C4-2B (cell line): Measurements from ENCODE around the gene SH2D6.

Experiments
- H3K27ac ChIP-seq: fragments of 450-650 bp; 2 replicates; pipeline ENCODE4 v1.5.1; 2017
- ZFX ChIP-seq: fragments of 450-650 bp; IDR thresholded peaks from 2 replicates; pipeline ENCODE4 v1.6.1; 2017
- TF ChIP-seq, protein P1 (sequence below): fragments of 450-650 bp; conservative IDR thresholded peaks from 2 replicates; pipeline ENCODE4 v1.5.1; 2017; ENCODE audit warnings: mild to moderate bottlenecking

The SH2D6 gene

DNA sequence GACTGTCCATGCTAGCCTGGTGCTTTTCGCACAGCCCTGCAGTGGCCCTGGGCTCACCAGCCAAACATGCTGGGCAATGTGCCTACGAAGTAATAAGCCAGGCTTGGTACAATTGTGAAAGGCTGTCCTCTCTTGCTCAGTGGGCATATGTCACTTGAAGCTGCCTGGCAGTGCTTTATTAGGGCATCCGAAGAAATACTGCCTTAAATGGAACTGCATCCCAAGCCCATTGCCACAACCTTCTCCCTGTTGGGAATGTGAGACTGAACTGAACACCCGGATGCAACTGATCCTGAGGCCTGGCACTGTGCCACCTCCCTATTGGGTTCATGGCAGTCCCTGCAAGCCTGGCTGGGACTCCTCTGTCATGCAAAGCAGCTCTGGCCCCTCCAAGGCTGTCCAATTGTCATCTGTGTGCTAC lies 24.2 kb upstream of the SH2D6 start:
- peak overlapping the region; percentile 82 for H3K27ac ChIP-seq
- TF ChIP-seq ZFX = no peak
- TF ChIP-seq, protein P1, sequence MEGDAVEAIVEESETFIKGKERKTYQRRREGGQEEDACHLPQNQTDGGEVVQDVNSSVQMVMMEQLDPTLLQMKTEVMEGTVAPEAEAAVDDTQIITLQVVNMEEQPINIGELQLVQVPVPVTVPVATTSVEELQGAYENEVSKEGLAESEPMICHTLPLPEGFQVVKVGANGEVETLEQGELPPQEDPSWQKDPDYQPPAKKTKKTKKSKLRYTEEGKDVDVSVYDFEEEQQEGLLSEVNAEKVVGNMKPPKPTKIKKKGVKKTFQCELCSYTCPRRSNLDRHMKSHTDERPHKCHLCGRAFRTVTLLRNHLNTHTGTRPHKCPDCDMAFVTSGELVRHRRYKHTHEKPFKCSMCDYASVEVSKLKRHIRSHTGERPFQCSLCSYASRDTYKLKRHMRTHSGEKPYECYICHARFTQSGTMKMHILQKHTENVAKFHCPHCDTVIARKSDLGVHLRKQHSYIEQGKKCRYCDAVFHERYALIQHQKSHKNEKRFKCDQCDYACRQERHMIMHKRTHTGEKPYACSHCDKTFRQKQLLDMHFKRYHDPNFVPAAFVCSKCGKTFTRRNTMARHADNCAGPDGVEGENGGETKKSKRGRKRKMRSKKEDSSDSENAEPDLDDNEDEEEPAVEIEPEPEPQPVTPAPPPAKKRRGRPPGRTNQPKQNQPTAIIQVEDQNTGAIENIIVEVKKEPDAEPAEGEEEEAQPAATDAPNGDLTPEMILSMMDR = no peak

DNA sequence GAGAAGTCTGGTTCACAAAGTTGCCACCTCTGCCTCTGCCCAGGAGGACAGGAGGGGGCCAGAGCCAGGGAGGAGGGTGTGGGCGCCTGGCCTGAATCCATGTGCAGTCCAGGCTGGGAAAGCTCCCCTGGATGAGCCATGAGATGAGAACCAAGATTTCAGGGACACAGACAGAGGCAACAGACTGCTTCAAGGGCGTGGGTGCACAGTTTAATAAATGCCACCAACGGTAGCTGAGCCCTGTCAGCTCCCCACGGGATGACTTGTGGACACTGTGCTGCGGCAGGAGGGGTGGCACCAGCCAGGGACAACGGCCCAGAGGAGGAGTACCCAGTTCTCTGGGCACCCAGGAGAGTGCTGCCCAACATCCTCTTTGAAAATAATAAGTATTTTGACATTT lies 23.5 kb upstream of the SH2D6 start:
- peak overlapping the region; percentile 82 for H3K27ac ChIP-seq
- TF ChIP-seq ZFX = no peak
- TF ChIP-seq, protein P1 = no peak

DNA sequence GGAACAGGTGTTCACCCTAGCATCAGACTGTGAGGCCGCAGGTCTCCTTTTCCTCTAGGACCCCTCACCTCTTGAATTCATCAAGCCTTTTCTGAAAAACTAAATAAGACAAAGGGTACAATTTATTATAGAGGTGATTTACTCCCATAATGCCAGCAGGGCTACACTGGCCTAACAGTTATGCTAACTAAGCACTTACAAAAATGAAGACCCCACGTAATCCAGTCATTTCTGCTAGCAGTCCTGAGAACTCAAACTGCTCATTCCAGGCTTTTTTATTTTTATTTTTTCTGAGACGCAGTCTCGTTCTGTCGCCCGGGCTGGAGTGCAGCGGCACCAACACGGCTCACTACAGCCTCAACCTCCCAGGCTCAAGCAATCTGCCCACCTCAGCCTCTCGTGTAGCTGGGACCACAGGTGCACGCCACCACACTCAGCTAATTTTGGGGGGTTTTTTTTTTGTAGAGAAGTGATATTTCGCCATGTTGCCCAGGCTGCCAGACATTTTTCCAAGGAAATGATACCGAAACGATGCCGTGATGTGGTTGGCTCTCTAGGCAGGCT lies 22.5 kb upstream of the SH2D6 start:
- no peak for TF ChIP-seq ZFX
- TF ChIP-seq, protein P1 = no peak
- H3K27ac ChIP-seq = peak overlapping the region; percentile 82

DNA sequence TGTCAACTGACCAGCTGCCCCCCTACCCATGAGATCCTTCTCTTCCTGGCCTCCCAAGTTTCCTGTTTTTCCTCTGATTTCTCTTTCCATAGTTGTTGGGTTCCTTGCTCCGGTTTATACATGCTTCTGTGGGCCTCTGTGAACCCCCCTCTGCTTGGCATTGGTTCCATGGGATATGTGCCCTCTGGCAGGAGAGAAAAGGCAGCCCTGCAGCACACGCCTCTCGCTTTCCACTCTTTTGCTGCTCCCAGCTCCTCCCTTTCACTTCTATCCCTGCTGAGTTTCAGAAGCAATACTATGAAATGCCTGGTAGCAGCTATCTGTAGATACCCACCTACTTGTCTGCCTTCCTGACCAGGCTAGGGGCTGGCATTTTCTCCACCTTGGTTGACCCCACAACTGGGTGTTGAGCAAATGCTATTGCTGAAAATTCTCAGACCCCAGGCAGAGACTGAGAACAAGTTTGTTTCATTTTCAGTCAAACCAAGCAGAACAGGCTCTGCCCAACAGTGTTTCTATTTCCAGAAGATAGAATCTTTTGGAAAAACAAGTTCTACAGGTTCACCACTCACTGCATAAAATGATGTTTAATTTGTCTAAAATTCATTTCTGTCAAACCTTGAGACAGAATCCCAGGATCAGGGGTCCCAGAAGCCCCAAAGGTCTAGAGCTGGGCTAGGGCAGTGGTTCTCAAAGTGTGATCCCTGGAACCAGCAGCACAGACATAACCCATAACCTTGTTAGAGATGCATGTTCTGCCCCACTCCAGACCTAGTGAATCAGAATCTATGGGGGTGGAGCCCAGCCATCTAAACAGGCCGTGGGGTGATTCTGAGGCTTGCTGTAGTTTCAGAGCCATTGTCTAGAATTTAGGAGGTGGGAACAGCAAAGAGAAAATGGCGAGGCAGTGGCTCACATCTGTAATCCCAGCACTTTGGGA lies 21.7 kb upstream of the SH2D6 start:
- TF ChIP-seq ZFX = no peak
- TF ChIP-seq, protein P1 = no peak
- peak overlapping the region; percentile 82 for H3K27ac ChIP-seq

DNA sequence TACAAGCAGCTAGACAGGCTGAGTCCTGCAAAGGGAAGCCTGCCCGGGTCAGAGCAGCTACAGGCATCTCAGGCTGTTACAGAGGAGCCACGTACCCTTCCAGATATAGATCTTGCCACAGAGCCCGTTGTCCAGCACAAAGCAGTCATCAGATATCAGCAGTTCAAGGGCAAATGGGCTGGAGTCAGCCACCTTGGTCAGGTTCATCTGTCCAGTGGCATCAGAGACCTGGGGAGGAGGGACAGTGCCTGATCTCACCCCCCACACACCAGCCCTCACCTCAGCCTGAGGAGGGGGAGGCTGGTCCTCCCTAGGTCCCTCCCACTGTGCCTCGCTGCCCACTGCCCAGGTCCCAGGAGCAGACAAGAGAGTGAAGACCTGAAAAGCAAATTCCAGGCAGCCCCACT lies 20.6 kb upstream of the SH2D6 start:
- H3K27ac ChIP-seq = peak overlapping the region; percentile 82

DNA sequence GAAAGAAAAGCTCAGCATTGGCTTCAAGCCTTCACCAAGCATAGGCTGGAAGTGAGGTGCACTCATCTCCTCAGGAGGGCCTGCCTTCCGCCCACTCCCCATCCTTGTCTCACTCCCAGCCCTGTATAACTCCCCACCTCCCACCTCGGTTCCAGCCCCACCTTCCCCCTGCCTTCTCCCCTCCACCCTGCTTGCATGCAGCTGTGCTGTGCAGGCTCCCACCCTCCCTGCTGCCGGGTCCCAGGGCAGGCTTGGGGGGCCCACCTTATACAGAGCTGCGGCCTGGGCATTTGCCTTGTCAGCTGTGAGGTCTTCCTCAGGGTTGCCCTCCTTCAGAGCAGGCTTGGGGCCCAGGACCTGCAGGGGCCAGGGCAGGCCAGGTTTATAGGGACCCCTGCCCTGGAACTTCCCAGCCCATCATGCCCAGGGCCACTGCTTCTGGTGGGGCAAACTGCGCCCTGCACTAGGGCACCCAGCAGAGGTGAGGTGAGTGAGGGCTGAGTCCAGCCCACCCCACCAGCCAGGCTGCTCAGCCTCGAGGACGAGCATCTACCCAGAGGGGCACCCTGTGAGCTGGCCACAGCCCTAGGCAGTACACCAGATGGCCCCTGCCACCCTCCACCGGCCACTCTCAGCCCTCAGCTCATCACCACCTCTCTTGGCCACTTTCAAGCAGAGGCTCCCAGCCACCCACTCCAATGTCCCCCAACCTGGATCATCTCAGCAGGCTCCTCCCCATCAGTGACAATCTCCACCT lies 19.9 kb upstream of the SH2D6 start:
- TF ChIP-seq ZFX = no peak
- TF ChIP-seq, protein P1 = no peak
- H3K27ac ChIP-seq = peak overlapping the region; percentile 82

More for the DNA sequence above, 20.6 kb upstream of the SH2D6 start:
- TF ChIP-seq, protein P1 = no peak
- no peak for TF ChIP-seq ZFX

DNA sequence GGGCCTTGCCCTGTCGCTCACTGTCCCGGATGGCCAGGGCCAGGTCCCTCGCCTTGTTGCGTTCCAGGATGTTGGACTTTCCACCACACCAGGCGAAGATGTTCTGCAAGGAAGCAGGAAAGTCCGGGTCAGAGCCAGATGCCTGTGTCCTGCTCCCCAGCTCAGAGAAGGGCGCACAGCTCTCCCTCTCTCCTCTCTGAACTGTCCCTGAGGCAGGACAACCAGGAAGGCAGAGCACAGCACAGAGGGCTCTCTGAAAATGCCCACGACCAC lies 19.4 kb upstream of the SH2D6 start:
- TF ChIP-seq, protein P1 = no peak
- no peak for TF ChIP-seq ZFX
- no peak overlapping the region for H3K27ac ChIP-seq
